ENCODE measurements around the gene STX10. TPM values are rescaled to one million over a fixed set of nuclear protein-coding genes. Genes with fewer than 3 reads are reported as not detected.
A peak's percentile ranks its signal among the peaks of the same experiment; 100 is the strongest.

Gene STX10
- total RNA-seq, 1 experiment from 2014 or later, result 86.2 TPM

DNA sequence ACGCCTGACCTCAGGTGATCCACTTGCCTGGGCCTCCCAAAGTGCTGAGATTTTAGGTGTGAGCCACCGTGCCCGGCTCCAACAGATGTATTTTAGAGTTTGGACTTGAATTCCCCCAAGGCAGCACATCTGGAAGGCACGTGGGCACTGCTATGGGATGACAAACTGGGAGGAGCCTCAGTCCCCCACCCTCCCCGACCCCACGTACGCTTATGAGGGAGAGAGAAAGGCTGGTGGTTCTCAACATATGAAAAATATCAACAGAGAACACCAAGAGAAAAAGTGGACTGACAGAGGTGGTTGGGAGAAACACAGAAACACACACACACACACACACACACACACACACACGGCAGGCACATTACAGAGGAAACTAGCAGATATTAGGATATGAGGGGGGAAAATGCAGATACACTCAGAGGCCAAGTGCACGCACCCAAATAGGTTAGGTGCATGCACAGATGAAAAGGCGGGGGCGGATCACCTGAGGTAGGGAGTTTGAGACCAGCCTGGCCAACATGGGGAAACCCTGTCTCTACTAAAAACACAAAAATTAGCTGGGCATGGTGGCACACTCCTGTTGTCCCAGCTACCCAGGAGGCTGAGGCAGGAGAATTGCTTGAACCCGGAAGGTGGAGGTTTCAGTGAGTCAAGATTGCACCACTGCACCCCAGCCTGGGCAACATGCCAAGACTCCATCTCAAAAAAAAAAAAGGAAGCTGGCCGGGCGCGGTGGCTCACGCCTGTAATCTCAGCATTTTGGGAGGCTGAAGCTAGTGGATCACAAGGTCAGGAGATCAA lies 3.2 kb downstream of the STX10 start:
- Histone ChIP-seq H3K36me3 (ENCODE audit: low read depth) (peaks cover 17% of the 10 kb centered on the region), H2AFZ (no peak overlapping the region), H3F3A (ENCODE audit: insufficient read depth, low read depth) (peaks cover 51% of the 10 kb centered on the region), H3K4me3 (no peak overlapping the region), H3K4me1 (replicated peaks; ENCODE audit: insufficient read depth) (peaks cover 47% of the 10 kb centered on the region), H3K27ac (no peak overlapping the region), H3K9me2 (ENCODE audit: insufficient read depth) (no peaks in the 10 kb centered on the region), H4K20me1 (ENCODE audit: insufficient read depth) (no peaks in the 10 kb centered on the region), H3K9me3 (ENCODE audit: insufficient read depth, low read depth) (no peaks in the 10 kb centered on the region), H3K27me3 (ENCODE audit: insufficient read depth, low read depth) (no peaks in the 10 kb centered on the region), H3K79me2 (ENCODE audit: low read depth) (peaks cover 37% of the 10 kb centered on the region), H3K4me2 (peak overlapping the region; percentile 16; the same call in 1 of the 2 replicates)
- BruUV-seq (replicated peaks), result no TSS peak
- CTCF ChIA-PET, result interaction anchor here (0.6 kb wide), 1 partner anchor 127 kb away, joined by 3 read pairs; no protein-coding TSS in a partner anchor
- POLR2A ChIA-PET (ENCODE audit: unreplicated experiment), result interaction anchor here (0.6 to 0.8 kb wide), 3 partner anchors 29 to 906 kb away, joined by 5 to 11 read pairs (median 8); partner anchors contain the start of genes GCDH and NACC1
- peak; percentile 38 to 48 for DNase-seq
- intact Hi-C loops (cut with micrococcal nuclease; ENCODE audit: unreplicated experiment), result no loop called here
- TF ChIP-seq, protein P1, sequence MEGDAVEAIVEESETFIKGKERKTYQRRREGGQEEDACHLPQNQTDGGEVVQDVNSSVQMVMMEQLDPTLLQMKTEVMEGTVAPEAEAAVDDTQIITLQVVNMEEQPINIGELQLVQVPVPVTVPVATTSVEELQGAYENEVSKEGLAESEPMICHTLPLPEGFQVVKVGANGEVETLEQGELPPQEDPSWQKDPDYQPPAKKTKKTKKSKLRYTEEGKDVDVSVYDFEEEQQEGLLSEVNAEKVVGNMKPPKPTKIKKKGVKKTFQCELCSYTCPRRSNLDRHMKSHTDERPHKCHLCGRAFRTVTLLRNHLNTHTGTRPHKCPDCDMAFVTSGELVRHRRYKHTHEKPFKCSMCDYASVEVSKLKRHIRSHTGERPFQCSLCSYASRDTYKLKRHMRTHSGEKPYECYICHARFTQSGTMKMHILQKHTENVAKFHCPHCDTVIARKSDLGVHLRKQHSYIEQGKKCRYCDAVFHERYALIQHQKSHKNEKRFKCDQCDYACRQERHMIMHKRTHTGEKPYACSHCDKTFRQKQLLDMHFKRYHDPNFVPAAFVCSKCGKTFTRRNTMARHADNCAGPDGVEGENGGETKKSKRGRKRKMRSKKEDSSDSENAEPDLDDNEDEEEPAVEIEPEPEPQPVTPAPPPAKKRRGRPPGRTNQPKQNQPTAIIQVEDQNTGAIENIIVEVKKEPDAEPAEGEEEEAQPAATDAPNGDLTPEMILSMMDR (conservative IDR thresholded peaks at IDR 0.05), result no peak
- no peak for TF ChIP-seq EZH2 (IDR thresholded peaks at IDR 0.05; ENCODE audit: low read depth)

DNA sequence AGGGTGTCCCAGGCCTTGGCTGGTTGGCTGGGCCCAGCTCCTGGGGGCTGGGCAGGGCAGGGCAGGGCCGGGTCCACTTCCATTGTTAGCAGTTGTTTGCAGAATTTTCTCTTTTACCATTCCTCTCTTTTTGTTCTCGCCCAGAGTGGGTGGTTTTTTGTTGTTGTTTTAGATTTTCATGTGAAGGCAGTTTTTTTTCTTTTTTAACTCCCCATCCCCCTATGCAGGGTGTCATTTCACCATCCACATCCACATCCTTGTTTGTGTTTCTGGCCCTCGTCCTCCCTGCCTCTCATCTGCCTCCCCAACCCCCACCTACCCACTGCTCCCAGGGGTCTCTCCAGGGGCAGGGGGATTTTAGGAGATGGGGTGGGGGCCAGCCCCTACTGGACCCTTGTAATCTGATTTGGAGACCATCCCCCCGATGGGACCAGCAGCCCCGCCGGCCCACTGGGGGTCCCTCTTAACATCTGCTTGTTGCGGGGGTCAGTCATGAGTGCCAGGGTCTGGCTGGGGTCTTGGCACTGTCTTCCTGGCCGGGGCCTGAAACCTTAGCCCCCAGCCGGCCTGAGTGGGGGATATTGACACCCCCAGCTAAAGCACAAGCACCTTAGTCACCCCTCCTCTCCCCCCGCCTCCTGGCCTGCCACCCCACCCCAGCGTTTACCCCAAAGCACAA lies 10.4 kb downstream of the STX10 start:
- TF ChIP-seq, protein P1 (conservative IDR thresholded peaks at IDR 0.05), result no peak
- no peak for TF ChIP-seq EZH2 (IDR thresholded peaks at IDR 0.05; ENCODE audit: low read depth)
- DNase-seq, result no peak
- H3K9me2 ChIP-seq (ENCODE audit: insufficient read depth), result no peaks in the 10 kb centered on the region
- H3F3A ChIP-seq (ENCODE audit: insufficient read depth, low read depth), result peaks cover 45% of the 10 kb centered on the region
- H3K36me3 ChIP-seq (ENCODE audit: low read depth), result peaks cover 19% of the 10 kb centered on the region
- H4K20me1 ChIP-seq (ENCODE audit: insufficient read depth), result peaks cover 21% of the 10 kb centered on the region
- H3K4me2 ChIP-seq, result no peak overlapping the region
- no TSS peak for BruUV-seq (replicated peaks)
- no peak overlapping the region for H2AFZ ChIP-seq
- no peaks in the 10 kb centered on the region for H3K9me3 ChIP-seq (ENCODE audit: insufficient read depth, low read depth)
- H3K27me3 ChIP-seq (ENCODE audit: insufficient read depth, low read depth), result no peaks in the 10 kb centered on the region
- no peak overlapping the region for H3K4me3 ChIP-seq
- H3K4me1 ChIP-seq (replicated peaks; ENCODE audit: insufficient read depth), result peaks cover 23% of the 10 kb centered on the region
- ChIA-PET POLR2A (ENCODE audit: unreplicated experiment) (interaction anchor here (0.6 kb wide), 1 partner anchor 711 kb away, joined by 5 read pairs; no protein-coding TSS in a partner anchor), CTCF (no interaction called here)
- no peak overlapping the region; the same call in 1 of the 2 replicates for H3K27ac ChIP-seq
- H3K79me2 ChIP-seq (ENCODE audit: low read depth), result peaks cover 2% of the 10 kb centered on the region; the same call in 1 of the 2 replicates
- intact Hi-C loops (cut with micrococcal nuclease; ENCODE audit: unreplicated experiment), result no loop called here

DNA sequence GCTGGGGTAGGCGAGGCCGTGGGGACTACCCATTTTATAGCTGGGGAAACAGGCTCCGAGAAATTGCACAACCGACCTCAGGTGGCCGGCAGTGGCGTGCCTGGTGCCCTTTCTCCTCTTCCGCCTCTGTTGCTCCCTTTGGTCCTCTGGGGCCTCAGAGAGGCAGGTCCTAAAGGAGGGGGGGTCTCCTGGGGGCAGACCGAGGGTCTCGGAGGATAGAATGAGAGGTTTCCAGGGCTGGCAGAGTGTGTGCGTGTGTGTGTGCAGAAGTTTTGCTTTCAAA lies 11.3 kb downstream of the STX10 start:
- no peaks in the 10 kb centered on the region for H3K9me3 ChIP-seq (ENCODE audit: insufficient read depth, low read depth)
- no TSS peak for BruUV-seq (replicated peaks)
- intact Hi-C loops (cut with micrococcal nuclease; ENCODE audit: unreplicated experiment), result no loop called here
- H3K36me3 ChIP-seq (ENCODE audit: low read depth), result peaks cover 17% of the 10 kb centered on the region
- H3K9me2 ChIP-seq (ENCODE audit: insufficient read depth), result no peaks in the 10 kb centered on the region
- H3K79me2 ChIP-seq (ENCODE audit: low read depth), result peaks cover 11% of the 10 kb centered on the region
- ChIA-PET POLR2A (ENCODE audit: unreplicated experiment) (interaction anchor here (0.6 kb wide), 1 partner anchor 712 kb away, joined by 5 read pairs; no protein-coding TSS in a partner anchor), CTCF (no interaction called here)
- H2AFZ ChIP-seq, result no peak overlapping the region
- no peaks in the 10 kb centered on the region for H3K27me3 ChIP-seq (ENCODE audit: insufficient read depth, low read depth)
- H3K4me2 ChIP-seq, result no peak overlapping the region
- peaks cover 15% of the 10 kb centered on the region for H3K4me1 ChIP-seq (replicated peaks; ENCODE audit: insufficient read depth)
- peaks cover 30% of the 10 kb centered on the region for H4K20me1 ChIP-seq (ENCODE audit: insufficient read depth)
- H3F3A ChIP-seq (ENCODE audit: insufficient read depth, low read depth), result peaks cover 37% of the 10 kb centered on the region
- TF ChIP-seq EZH2 (IDR thresholded peaks at IDR 0.05; ENCODE audit: low read depth), result no peak
- TF ChIP-seq, protein P1 (conservative IDR thresholded peaks at IDR 0.05), result no peak
- no peak overlapping the region for H3K27ac ChIP-seq
- no peak for DNase-seq
- no peak overlapping the region for H3K4me3 ChIP-seq

Data from PC-9 (cell line).